GM20431 (cell line): ENCODE data around the gene BRD7.

ENCODE experiments used
- in situ Hi-C: fragments of 300-500 bp; cut with MseI, MboI; formaldehyde crosslinking; loops from one replicate; pipeline ENCODE4 v1.15.0; 2020; ENCODE audit warnings: low sequenced_read_pairs; ENCODE audit not compliant: unreplicated experiment

BRD7 gene

DNA sequence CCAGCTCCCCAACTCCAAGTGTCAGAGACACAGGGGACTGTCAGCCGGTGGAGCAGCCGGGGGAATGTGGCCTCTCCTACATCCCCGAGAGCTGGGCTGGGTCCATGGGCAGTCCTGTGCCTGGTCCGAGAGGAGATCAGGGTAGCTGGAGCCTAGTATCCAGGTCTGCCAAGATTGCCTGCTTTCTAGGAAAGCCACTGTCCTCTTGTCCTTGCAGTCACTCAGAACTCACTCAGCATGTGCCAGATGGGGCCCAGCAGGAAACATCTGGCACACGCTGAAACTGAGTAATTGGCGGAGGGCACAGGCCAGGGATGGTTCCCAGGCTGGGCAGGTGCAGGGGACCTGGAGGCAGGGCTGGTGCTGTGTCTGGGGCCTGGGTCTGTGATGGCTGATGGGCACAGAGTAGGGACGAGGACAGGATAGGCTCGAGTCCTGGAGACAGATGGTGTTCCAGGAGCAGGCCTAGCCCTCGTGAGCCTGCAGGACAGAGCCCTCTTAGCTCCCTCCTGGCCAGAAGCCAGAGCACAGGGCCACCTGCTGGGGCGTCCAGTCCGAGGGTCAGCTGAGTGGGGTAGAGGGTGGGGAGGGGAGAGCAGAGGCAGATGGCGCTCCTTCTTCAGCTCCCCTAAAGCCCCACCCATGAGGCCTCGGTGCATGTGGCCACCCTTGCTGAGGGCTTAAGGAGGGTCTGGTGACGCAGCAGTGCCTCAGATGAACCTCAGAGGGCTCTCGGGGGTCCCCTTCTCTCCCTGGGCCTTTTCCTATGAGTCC, 71.3 kb downstream of the BRD7 start:
- in situ Hi-C loops = no loop called here

DNA sequence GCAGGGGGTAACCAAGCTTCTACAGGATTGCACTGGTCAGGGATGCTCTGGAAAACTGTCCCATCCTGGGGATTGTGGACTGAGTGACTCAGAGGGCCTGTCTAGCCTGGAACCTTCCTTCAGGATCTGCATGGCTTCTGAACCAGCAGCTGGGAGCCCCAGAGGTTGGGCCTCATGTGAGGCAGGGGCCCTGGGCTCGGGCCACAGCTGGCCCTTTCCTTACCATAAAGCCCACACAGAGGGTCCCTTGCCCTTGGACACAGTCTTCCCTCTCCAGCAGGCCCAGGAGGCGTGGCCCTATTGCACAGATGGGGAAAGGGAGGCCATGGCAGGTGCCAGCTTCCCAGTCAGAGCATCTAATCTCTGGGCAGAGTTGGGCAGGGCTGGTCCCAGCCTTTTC, 72.0 kb downstream of the BRD7 start:
- in situ Hi-C loops = no loop called here

GRCh38 chr16:50295541-50296132, 73.2 kb downstream of the BRD7 start:
- in situ Hi-C loops = no loop called here

- in situ Hi-C loops = no loop called here
Measured at GRCh38 chr16:50294955-50295354, 73.8 kb downstream of the BRD7 start.

GRCh38 chr16:50293994-50294855, 74.6 kb downstream of the BRD7 start:
- in situ Hi-C loops = no loop called here

DNA sequence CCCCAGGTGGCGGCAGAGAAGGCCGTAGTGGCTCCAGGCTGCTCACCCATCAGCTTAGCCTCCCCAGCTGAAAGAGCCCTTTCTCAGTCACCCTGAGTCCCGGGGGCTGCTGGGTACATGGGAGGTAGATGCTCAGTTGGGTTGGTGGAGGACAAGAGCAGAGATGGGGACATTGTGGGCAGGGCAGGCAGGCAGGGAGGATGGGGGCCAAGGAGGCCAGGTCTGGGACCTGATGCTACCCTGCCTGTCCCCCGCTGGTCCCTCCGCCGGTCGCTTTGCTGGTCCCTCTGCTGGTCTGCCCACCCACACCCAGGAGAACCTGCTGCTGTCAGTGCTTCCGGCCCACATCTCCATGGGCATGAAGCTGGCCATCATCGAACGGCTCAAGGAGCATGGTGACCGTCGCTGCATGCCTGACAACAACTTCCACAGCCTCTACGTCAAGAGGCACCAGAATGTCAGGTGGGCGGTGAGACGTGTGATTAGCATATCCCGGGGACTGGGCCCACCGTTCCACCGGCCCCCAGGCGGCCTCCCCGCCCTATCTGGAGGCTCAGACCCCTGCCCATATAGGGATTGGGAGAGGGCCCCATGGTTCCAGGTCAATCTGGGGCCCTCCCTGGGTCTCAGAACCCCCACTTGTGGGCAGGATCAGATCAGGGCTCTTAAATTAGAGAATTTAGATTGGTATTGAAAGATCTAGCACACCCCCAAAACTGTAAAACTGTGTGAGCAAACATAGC, 75.6 kb downstream of the BRD7 start:
- in situ Hi-C loops = no loop called here

DNA sequence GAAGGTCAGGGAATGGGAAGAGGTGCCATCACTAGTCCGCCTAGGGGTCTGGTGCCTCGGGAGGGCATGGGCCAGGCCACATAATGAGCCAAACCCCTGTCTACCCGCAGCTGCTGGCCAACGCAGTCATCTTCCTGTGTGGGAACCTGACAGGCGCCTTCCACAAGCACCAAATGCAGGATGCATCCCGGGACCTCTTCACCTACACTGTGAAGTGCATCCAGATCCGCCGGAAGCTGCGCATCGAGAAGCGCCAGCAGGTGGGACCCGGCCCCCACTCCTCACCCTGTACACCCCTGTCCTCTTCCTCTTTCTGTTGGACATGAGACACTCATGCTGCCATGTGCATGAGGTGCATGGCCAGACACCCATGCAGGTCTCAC, 76.2 kb downstream of the BRD7 start:
- in situ Hi-C loops = no loop called here

DNA sequence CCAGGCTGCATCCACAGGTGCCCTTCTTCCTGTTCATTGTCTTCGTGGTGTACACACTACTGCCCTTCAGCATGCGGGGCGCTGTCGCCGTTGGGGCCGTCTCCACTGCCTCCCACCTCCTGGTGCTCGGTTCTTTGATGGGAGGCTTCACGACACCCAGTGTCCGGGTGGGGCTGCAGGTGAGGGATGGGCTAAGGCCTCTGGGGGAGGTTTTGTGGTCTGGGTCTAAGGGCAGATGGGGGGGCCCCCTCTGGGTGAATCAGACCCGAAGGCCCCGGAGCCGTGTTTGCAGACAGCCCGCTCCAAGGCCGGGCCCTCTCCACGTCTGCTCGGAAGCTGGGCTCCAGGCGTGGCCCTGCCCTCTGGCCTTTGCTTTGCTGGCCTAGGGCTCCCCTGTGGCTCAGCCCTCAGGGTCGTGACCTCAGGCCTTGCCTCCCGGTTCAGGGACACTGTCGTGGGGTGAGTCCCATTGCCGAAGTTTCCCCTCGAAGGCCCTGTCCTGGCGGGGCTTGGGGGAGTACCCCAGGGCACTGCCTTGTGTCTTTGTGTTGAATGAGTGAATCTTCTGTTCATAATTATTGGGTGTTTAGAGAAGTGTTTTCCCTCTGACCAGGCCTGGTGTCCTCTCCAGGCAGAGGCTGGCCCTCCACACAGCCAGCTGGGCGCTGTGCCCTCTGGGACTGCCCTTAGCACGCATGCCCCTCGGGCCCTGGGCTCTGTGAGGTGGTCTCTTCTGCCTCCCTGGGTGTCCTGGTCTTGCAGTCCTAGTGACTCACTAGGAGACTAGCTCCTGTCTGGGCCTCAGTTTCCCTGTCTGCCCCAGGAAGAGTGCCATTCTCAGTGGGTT, 76.8 kb downstream of the BRD7 start:
- in situ Hi-C loops = no loop called here

GRCh38 chr16:50290856-50291255, 77.9 kb downstream of the BRD7 start:
- in situ Hi-C loops = no loop called here

DNA sequence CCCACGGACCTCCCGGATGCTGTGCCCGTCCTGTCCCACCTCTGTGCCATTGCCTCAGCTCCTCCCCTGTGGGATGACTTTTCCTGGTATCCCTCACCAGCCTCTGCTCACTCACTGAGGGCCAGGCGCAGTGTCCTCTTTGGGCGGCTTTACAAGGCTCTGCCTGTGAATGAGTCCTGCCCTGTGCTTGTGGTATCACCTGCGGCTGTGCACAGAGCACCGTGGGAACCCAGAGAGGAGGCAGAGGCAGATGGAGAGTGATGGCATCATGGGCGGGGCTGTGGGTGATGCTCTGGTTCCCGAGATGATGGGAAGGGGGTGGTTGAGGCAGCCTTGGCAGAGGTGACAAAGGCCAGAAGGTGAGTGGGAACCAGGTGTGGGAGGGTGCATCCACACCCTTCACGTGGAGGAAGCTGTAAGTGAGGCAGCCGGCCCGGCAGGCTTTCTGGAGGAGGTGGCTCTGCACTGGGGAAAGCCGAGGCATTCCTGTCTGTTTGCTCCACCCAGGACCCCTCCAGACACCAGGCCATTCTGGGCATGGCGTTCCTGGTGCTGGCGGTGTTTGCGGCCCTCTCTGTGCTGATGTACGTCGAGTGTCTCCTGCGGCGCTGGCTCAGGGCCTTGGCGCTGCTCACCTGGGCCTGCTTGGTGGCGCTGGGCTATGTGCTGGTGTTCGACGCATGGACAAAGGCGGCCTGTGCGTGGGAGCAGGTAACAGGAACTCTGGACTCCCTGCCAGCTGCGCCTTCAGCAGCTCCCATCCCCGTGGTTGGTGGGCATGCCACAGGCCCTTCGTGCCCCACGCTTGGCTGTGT, 78.6 kb downstream of the BRD7 start:
- in situ Hi-C loops = no loop called here

DNA sequence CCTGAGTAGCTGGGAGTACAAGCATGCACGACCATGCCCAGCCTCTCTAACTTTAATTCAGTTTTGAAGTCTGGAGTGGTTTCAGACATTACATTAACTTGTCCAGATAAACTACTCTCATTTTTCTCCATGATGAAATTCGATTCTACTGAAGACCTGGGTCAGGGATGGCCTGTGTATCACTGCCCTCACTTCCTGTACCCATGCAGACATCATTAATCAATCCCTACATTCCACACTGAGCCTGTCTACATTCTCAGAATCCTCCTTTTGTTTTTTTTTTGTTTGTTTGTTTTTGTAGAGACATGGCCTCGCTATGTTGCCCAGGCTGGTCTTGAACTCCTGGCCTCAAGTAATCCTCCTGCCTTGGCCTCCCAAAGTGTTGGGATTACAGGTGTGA, 79.9 kb downstream of the BRD7 start:
- in situ Hi-C loops = no loop called here

GRCh38 chr16:50288026-50288425, 80.8 kb downstream of the BRD7 start:
- in situ Hi-C loops = no loop called here

- in situ Hi-C loops = no loop called here
Measured at GRCh38 chr16:50286681-50287080, 82.1 kb downstream of the BRD7 start.

- in situ Hi-C loops = no loop called here
Measured at GRCh38 chr16:50285406-50286003, 83.3 kb downstream of the BRD7 start.

GRCh38 chr16:50284131-50284911, 84.5 kb downstream of the BRD7 start:
- in situ Hi-C loops = no loop called here

DNA sequence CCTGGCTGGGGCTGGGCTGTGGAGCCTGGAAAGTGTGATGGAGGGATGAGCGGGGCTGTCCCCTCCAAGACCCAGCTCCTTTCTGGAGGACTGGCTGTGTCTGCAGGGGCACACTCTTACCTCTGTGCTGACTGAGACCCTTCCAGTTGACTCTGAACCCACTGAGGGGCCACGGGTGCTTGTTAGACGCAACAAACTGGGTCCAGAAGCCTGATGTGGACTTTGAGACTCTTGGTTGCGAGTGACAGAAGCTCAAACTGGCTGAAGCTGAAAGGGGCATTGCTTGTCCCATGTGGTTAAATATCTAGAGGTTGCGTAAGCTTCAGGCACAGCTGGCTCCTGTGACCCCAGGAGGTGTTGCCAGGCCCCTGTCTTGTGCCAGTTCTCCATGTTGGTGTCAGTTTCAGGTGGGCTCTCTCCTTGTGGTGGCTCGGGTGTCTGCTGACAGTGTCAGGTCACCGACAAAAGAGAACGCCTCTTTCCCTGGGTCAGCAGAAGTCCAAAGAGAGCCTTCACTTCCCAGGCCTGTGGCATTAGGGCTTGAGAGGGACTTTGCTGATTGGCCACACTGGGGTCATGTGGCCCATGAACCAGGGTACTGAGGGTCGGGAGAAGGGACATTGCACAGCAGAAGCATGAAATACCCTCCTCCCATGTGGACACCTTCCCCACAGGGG, 85.7 kb downstream of the BRD7 start:
- in situ Hi-C loops = no loop called here

DNA sequence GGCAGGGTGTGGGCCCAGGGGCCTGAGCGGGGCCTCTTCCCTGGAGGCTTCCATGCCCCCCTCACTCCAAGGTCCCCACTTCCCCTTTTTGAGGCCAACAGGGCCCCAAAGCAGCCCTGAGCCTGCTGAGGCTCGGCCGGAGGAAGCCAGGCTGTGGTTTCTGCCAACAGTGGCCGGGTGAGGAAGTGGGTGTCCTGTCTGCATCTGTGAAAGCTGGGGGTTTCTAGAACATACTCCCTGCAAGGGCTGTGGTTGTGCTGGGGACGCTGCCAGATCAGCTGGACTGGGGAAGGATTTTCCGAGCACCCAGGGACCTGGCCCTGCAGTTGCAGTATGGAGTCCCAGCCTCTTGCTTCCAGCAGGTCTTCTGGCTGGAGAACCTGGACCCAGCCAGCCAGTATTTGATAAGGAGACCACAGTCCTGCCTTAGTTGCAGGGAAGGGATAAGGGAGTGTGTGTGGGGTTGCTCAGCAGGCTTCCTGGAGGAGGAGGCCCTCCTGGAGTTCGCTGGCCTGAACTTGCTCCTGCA, 86.7 kb downstream of the BRD7 start:
- in situ Hi-C loops = no loop called here
